HG03175 (cell line): ENCODE measurements around the gene CHPF.

Experiments
- ATAC-seq: cut with Tn5 transposase; IDR thresholded peaks from one replicate; pipeline ENCODE4 v1.9.1; 2021; ENCODE audit warnings: mild to moderate bottlenecking, moderate library complexity; ENCODE audit not compliant: unreplicated experiment

Gene CHPF

GRCh38 chr2:219567791-219568361 is 24.3 kb upstream of the CHPF start:
- ATAC-seq = no peak

GRCh38 chr2:219567131-219567530 is 23.5 kb upstream of the CHPF start:
- no peak for ATAC-seq

GRCh38 chr2:219566640-219567039 is 23.0 kb upstream of the CHPF start:
- ATAC-seq = no peak

GRCh38 chr2:219565130-219566080 is 21.8 kb upstream of the CHPF start:
- ATAC-seq = no peak

- ATAC-seq = no peak
Measured at GRCh38 chr2:219563271-219563928, 19.8 kb upstream of the CHPF start.

GRCh38 chr2:219562049-219563020 is 18.7 kb upstream of the CHPF start:
- ATAC-seq = no peak

- ATAC-seq = no peak
Measured at GRCh38 chr2:219561179-219562048, 17.8 kb upstream of the CHPF start.

- ATAC-seq = no peak
Measured at GRCh38 chr2:219560893-219561178, 17.2 kb upstream of the CHPF start.

- no peak for ATAC-seq
Measured at GRCh38 chr2:219560037-219560892, 16.7 kb upstream of the CHPF start.

- ATAC-seq = no peak
Measured at GRCh38 chr2:219559156-219559915, 15.7 kb upstream of the CHPF start.

- no peak for ATAC-seq
Measured at GRCh38 chr2:219557791-219558785, 14.5 kb upstream of the CHPF start.

- no peak for ATAC-seq
Measured at GRCh38 chr2:219557320-219557719, 13.7 kb upstream of the CHPF start.

GRCh38 chr2:219556413-219556812 is 12.8 kb upstream of the CHPF start:
- no peak for ATAC-seq

GRCh38 chr2:219555956-219556355 is 12.3 kb upstream of the CHPF start:
- no peak for ATAC-seq

GRCh38 chr2:219554350-219554749 is 10.7 kb upstream of the CHPF start:
- ATAC-seq = no peak

- ATAC-seq = no peak
Measured at GRCh38 chr2:219553463-219553963, 9.9 kb upstream of the CHPF start.

GRCh38 chr2:219553168-219553417 is 9.5 kb upstream of the CHPF start:
- no peak for ATAC-seq
